GM12878 (cell line): ENCODE data around the gene TEX30. TPM values are rescaled to one million over a fixed set of nuclear protein-coding genes. Genes with fewer than 3 reads are reported as not detected.
"Not testable (repeated sequence)": the region's sequence is repeated elsewhere in the genome, so short reads cannot be mapped to it uniquely, and the experiment has no call there.

Experiments used
- ATAC-seq: fragments of 200-7000 bp; cut with Tn5 transposase; 3 replicates; pipeline ENCODE4 v1.9.1; 2020; ENCODE audit warnings: mild to moderate bottlenecking, moderate library complexity
- BruUV-seq: library from RNA; stranded (reverse); fragments of 400-500 nt; replicated peaks from 2 replicates; lab custom pipeline; 2021; lab: Mats Ljungman, UMichigan
- CTCF ChIA-PET: fragments of 300-600 bp; sonication (Branson Sonifier 250); formaldehyde crosslinking; extraction: SDS; loops from one replicate; lab custom pipeline; 2021; ENCODE audit warnings: inconsistent platforms; lab: Yijun Ruan, JAX
- POLR2A ChIA-PET: fragments of 350-600 bp; formaldehyde crosslinking; extraction: SDS; loops from one replicate; lab custom pipeline; 2021; ENCODE audit warnings: inconsistent platforms; lab: Charles Lee
- RAD21 ChIA-PET: fragments of 300-600 bp; sonication (Branson Sonifier 250); formaldehyde crosslinking; loops from one replicate; lab custom pipeline; 2023; ENCODE audit warnings: antibody characterized with exemption; ENCODE audit not compliant: unreplicated experiment; lab: Charles Lee
- SMC1A ChIA-PET: fragments of 300-600 bp; sonication (Branson Sonifier 250); formaldehyde crosslinking; loops from one replicate; lab custom pipeline; 2023; ENCODE audit not compliant: unreplicated experiment, uncharacterized antibody; lab: Charles Lee
- DNase-seq: peaks from one replicate; pipeline ENCODE4 v3.0.0-alpha.2; 2011; ENCODE audit warnings: low read depth, low spot score
- FAIRE-seq: peaks from 3 replicates; lab custom pipeline; 2011; peaks lifted over from hg19 to GRCh38; lab: Jason Lieb, UNC
- H2AFZ ChIP-seq: 2 replicates; pipeline ENCODE4 v1.6.0; 2011; ENCODE audit warnings: low read depth, low read length, control low read depth; ENCODE audit not compliant: control insufficient read depth
- H3K27ac ChIP-seq: 2 replicates; pipeline ENCODE4 v1.5.1; 2011; ENCODE audit warnings: control low read depth; ENCODE audit not compliant: control insufficient read depth, insufficient read depth
- H3K27me3 ChIP-seq, 2 experiments: replicated peaks in 1 of 2; 2 replicates each; pipeline versions ENCODE4 v1.6.0 to v1.6.1; 2011; ENCODE audit warnings: low read length in 1 of 2; ENCODE audit not compliant: control insufficient read depth in 2 of 2, insufficient read depth in 2 of 2
- H3K36me3 ChIP-seq, 2 experiments: 2 replicates each; pipeline ENCODE4 v1.5.1; 2011; ENCODE audit warnings: low read length in 1 of 2; ENCODE audit not compliant: control insufficient read depth in 2 of 2, insufficient read depth in 2 of 2
- H3K4me1 ChIP-seq: 2 replicates; pipeline ENCODE4 v1.6.1; 2011; ENCODE audit warnings: mild to moderate bottlenecking, low read length, moderate library complexity, mixed read lengths; ENCODE audit not compliant: control insufficient read depth, insufficient read depth
- H3K4me2 ChIP-seq: 2 replicates; pipeline ENCODE4 v1.6.0; 2011; ENCODE audit warnings: control low read depth; ENCODE audit not compliant: control insufficient read depth, insufficient read depth
- H3K4me3 ChIP-seq: fragments of 200-600 bp; sonication (generic); 2 replicates; pipeline ENCODE4 v1.5.1; 2016
- H3K79me2 ChIP-seq: 2 replicates; pipeline ENCODE4 v1.6.0; 2011; ENCODE audit warnings: low read length; ENCODE audit not compliant: control insufficient read depth, insufficient read depth
- H3K9ac ChIP-seq: 2 replicates; pipeline ENCODE4 v1.8.0; 2011; ENCODE audit warnings: low read length, control low read depth, mixed read lengths; ENCODE audit not compliant: control insufficient read depth, insufficient read depth
- H3K9me3 ChIP-seq: replicated peaks from 3 replicates; pipeline ENCODE4 v1.5.1; 2011; ENCODE audit warnings: mild to moderate bottlenecking, low read length; ENCODE audit not compliant: control insufficient read depth, insufficient read depth
- H4K20me1 ChIP-seq: 2 replicates; pipeline ENCODE4 v1.6.0; 2011; ENCODE audit not compliant: control insufficient read depth, insufficient read depth
- MEF2B ChIP-seq: fragments of 450-650 bp; IDR thresholded peaks from 2 replicates; pipeline ENCODE4 v1.6.1; 2018; ENCODE audit warnings: mild to moderate bottlenecking, moderate library complexity; ENCODE audit not compliant: partially characterized antibody, poor library complexity, severe bottlenecking
- PAX5 ChIP-seq: IDR thresholded peaks from 2 replicates; pipeline ENCODE4 v1.6.1; 2011; ENCODE audit warnings: low read depth, low read length, borderline replicate concordance
- SREBF1 ChIP-seq: IDR thresholded peaks from 2 replicates; pipeline ENCODE4 v1.6.1; 2012; ENCODE audit warnings: mild to moderate bottlenecking, low read length
- WRNIP1 ChIP-seq: IDR thresholded peaks from 2 replicates; pipeline ENCODE4 v1.6.1; 2011; ENCODE audit warnings: low read depth, low read length, improper control_type of control experiment, borderline replicate concordance
- ZZZ3 ChIP-seq: IDR thresholded peaks from 2 replicates; pipeline ENCODE4 v1.6.1; 2011; ENCODE audit warnings: low read depth; ENCODE audit not compliant: control insufficient read depth, insufficient read length
- WGBS: methylation state at CpG from one replicate; pipeline ENCODE4 v1.1.6; 2016; ENCODE audit warnings: low lambda C conversion rate; ENCODE audit not compliant: insufficient replicate concordance, insufficient coverage; ENCODE audit errors: missing lambda C conversion rate; 5-methylcytosine and 5-hydroxymethylcytosine counted together
- in situ Hi-C: fragments of 300-500 bp; cut with MboI; formaldehyde crosslinking; loops from 9 replicates; pipeline ENCODE4 v1.14.3; 2018; ENCODE audit warnings: mixed read lengths
- intact Hi-C: fragments of 100-400 bp; cut with micrococcal nuclease; formaldehyde crosslinking; loops from one replicate; pipeline ENCODE4 v1.14.2; 2022; ENCODE audit not compliant: unreplicated experiment
- polyA plus RNA-seq, 11 experiments: library from polyadenylated mRNA; depleted of rRNA in 4 of 11; unstranded in 6 of 11; stranded (reverse) in 5 of 11; fragments of >200 nt; fragmentation: Nextera tagmentation in 4 of 11; fragmentation: Illumina TruSeq in 1 of 11; extraction: Ambion mirVana in 4 of 11; extraction: Trizol in 1 of 11; gene quantifications; 1 replicate in 1 of 11; 2 replicates in 10 of 11; pipeline versions ENCODE4 v1.2.1 to v1.2.3, GENCODE V29; 2011 to 2016; ENCODE audit warnings: inconsistent platforms in 2 of 11, missing spikeins in 2 of 11, low read depth in 1 of 11
- total RNA-seq, 4 experiments: library from RNA; depleted of rRNA in 3 of 4; stranded (reverse); fragments of >200 nt in 3 of 4; fragmentation: Illumina TruSeq in 1 of 4; extraction: Trizol in 1 of 4; gene quantifications; 2 replicates each; pipeline versions ENCODE4 v1.2.1 to v1.2.3, GENCODE V29; 2013 to 2021

TEX30 gene
- total and polyA plus RNA-seq, 10 of the 15 experiments (the other 5 are each of a cell fraction or from before 2014, with no cell fraction given) = 19.7 to 114 (median 25.0) TPM

- TF ChIP-seq WRNIP1 = no peak
- no peak for TF ChIP-seq MEF2B
- TF ChIP-seq PAX5 = no peak
- TF ChIP-seq ZZZ3 = no peak
- TF ChIP-seq, all 136 proteins: peak for 0
Observed at GRCh38 chr13:102784483-102784882, 10.9 kb upstream of the TEX30 start (continued).

GRCh38 chr13:102781591-102781990 is 8.0 kb upstream of the TEX30 start:
- no TSS peak for BruUV-seq
- TF ChIP-seq SREBF1 = no peak
- TF ChIP-seq, all 136 proteins: peak for 0
- Histone ChIP-seq H3K4me1 (peaks cover 4% of the 10 kb centered on the region; the same call in 1 of the 2 replicates), H4K20me1 (no peaks in the 10 kb centered on the region), H3K27ac (no peak overlapping the region), H3K79me2 (no peaks in the 10 kb centered on the region), H3K27me3 (no peaks in the 10 kb centered on the region), H3K4me2 (no peak overlapping the region), H3K9ac (no peak overlapping the region), H3K36me3 (peaks cover 0 to 7% of the 10 kb centered on the region in 2 experiments; a peak in 2 of 4 replicates), H2AFZ (no peak overlapping the region), H3K9me3 (peaks cover 2% of the 10 kb centered on the region; the same call in 2 of the 3 replicates), H3K4me3 (no peak overlapping the region)
- intact Hi-C loops (no loop called here), in situ Hi-C loops (no loop called here)
- ChIA-PET SMC1A (no interaction called here), CTCF (no interaction called here), POLR2A (interaction anchor here (1.0 kb wide), 1 partner anchor 10 kb away, joined by 3 read pairs; no protein-coding TSS in a partner anchor), RAD21 (no interaction called here)
- FAIRE-seq = no peak
- 100% methylated on average over 1 of the region's 1 CpG for WGBS
- ATAC-seq = no peak
- DNase-seq = no peak

- WGBS = 94% methylated on average over 4 of the region's 4 CpGs
- BruUV-seq, H3K9ac ChIP-seq, H3K9me3 ChIP-seq, H3K36me3 ChIP-seq, H3K4me2 ChIP-seq, H3K27me3 ChIP-seq, CTCF ChIA-PET, H3K79me2 ChIP-seq, H3K27ac ChIP-seq, intact Hi-C loops, SMC1A ChIA-PET, H4K20me1 ChIP-seq, FAIRE-seq, H2AFZ ChIP-seq, H3K4me3 ChIP-seq, RAD21 ChIA-PET, H3K4me1 ChIP-seq, ATAC-seq, in situ Hi-C loops, DNase-seq: not testable (repeated sequence)
- POLR2A ChIA-PET = interaction anchor here (0.6 kb wide), 1 partner anchor 56 kb away, joined by 4 read pairs; no protein-coding TSS in a partner anchor
Observed at GRCh38 chr13:102780656-102781055, 7.1 kb upstream of the TEX30 start.
